Activated CD8-positive, alpha-beta memory T cell treated with anti-CD3 and anti-CD28 coated beads for 36 hours (primary cell): ENCODE measurements around the gene EIF2B5. TPM values are rescaled to one million over a fixed set of nuclear protein-coding genes. Genes with fewer than 3 reads are reported as not detected.

Experiments
- CTCF ChIA-PET: fragments of 350-600 bp; sonication (Branson Sonifier 250); formaldehyde crosslinking; loops from one replicate; lab custom pipeline; 2021; ENCODE audit warnings: antibody characterized with exemption; lab: Charles Lee
- POLR2A ChIA-PET: fragments of 350-600 bp; sonication (Branson Sonifier 250); formaldehyde crosslinking; loops from one replicate; lab custom pipeline; 2021; ENCODE audit warnings: antibody characterized with exemption; lab: Charles Lee
- total RNA-seq, 2 experiments: library from RNA; stranded (reverse); gene quantifications; one replicate each; pipeline ENCODE4 v1.2.3, GENCODE V29; 2021

Gene EIF2B5
- total RNA-seq, 2 experiments from 2014 or later, result 74.8 to 76.4 TPM

DNA sequence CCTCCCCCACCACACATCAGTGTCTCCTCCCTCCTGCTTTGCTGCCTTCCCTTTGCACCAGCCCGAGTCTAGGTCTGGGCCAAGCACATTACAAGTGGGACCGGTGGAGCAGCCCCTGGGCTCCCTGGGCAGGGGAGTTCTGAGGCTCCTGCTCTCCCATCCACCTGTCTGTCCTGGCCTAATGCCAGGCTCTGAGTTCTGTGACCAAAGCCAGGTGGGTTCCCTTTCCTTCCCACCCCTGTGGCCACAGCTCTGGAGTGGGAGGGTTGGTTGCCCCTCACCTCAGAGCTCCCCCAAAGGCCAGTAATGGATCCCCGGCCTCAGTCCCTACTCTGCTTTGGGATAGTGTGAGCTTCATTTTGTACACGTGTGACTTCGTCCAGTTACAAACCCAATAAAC, 48.5 kb downstream of the EIF2B5 start:
- POLR2A ChIA-PET, result interaction anchor here (0.5 to 1.6 kb wide), 3 partner anchors 8 to 12 kb away, joined by 3 to 5 read pairs (median 4); no protein-coding TSS in a partner anchor
- CTCF ChIA-PET, result interaction anchor here (1.1 kb wide), 1 partner anchor 28 kb away, joined by 3 read pairs; no protein-coding TSS in a partner anchor

DNA sequence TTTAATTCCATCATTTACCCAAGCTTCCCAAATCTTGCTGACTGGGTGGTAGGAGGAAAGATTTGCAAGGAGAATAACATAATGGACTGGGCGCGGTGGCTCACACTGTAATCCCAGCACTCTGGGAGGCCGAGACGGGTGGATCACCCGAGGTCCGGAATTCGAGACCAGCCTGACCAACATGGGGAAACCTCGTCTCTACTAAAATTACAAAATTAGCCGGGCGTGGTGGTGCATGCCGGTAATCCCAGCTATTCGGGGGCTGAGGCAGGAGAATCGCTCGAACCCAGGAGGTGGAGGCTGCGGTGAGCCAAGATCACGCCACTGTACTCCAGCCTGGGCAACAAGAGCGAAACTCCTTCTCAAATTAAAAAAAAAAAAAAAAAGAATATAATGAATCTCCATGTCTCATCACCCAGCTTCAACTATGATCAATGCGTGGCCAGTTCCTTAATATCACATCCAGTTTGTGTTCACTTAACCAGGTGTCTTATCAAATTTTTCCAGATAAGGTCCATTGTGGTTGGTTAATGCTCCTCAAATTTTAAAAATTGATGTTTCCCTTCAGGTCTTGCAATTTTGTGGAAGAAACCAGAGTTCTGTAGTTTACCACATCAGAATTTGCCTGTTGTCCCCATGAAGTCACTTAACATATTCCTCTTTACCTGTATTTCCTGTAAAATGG, 49.5 kb downstream of the EIF2B5 start:
- ChIA-PET POLR2A (interaction anchor here (0.5 to 1.2 kb wide), 4 partner anchors 10 to 167 kb away, joined by 3 to 4 read pairs (median 4); partner anchors contain the start of gene EIF2B5), CTCF (interaction anchor here (0.5 kb wide), 1 partner anchor 44 kb away, joined by 3 read pairs; no protein-coding TSS in a partner anchor)

DNA sequence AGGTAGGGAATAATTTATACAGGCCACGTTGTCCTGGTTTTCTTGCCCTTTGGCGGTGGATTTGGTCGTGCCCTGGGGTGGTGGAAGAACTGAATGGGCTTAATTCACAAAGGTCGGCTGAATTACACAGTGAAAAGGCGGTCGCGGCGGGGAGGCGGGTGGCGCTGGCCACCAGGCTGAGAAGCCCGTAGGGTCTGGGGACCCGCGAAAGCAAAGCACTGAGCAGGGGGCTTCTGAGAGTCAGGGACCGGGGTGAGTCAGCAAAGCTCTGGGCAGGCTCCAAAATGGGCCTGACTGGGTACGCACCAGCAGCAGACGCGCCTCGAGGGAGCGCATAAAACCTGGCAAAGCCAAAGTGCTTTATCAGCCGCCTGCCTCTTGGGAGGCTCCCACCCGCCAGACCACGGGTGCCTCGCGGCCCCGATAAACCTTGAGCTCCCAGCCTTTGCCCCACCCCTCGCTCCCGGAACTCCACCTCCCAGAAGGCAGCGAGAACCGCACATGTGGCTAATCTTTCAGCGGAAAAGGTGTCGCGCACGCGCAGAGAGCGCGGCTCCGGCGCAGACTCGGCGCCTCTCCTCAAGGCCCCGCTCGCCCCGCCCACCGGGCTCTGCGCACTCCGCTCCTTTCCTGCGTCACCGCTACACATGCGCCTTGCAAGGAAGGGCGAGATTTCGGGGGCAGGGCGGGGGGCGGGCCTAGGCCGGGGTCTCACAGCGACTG, 50.5 kb downstream of the EIF2B5 start:
- POLR2A ChIA-PET, result interaction anchor here (0.7 to 1.7 kb wide), 3 partner anchors 10 to 51 kb away, joined by 3 to 6 read pairs (median 4); partner anchors contain the start of gene EIF2B5
- CTCF ChIA-PET, result interaction anchor here (0.7 to 1.3 kb wide), 2 partner anchors 12 to 64 kb away, joined by 3 read pairs; partner anchors contain the start of gene EEF1AKMT4

DNA sequence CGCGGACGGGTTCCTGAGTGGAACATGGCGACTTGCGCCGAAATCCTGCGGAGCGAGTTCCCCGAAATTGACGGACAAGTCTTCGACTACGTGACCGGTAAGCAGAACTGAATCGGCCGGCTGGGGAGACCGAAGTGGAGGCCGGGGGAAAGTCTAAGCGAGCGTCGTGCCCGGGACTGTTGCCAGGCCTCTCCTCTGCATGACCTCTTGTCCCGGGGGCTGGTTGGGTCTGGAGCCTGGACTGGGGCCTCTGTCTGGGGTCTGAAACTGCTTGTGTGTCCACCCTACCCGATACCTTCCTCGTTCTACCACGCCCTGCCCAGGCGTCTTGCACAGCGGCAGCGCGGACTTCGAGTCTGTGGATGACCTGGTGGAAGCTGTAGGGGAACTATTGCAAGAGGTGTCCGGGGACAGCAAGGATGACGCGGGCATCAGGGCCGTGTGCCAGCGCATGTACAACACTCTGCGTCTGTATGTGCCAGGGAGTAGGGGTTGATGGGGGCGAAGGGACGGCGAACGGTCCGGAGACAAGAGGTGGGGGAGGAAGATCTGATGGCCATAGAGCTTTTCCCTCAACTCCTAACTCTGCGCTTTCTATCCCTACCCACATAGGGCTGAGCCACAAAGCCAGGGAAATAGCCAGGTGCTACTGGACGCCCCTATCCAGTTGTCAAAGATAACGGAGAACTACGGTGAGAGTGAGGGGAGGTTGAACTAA, 51.2 kb downstream of the EIF2B5 start, which contains the start of gene ABCF3:
Gene ABCF3 (plus strand): TSS at position 16 of the 718 bp plus-strand sequence. CDS start 9 bp downstream, at position 25.
- ChIA-PET CTCF (interaction anchor here (0.7 to 1.3 kb wide), 3 partner anchors 13 to 63 kb away, joined by 3 read pairs; partner anchors contain the start of gene EEF1AKMT4), POLR2A (interaction anchor here (1.1 to 1.7 kb wide), 3 partner anchors 9 to 51 kb away, joined by 4 to 6 read pairs (median 4); partner anchors contain the start of genes AP2M1 and EIF2B5)

DNA sequence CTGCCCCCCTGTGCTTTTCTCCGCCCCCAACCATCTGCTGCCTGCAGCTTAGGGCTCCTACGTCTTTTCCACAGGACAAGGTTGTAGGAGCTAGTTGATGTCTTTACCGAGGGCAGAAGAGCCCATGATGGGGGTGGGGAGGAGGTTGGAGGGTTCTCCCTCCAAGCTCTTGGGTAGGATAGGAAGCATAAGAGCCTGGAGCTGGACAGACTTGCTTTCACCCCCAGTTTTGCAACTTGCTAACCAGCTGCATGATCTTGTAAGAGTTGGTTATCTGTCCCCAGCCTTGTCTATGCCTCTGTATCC, 51.7 kb downstream of the EIF2B5 start:
- ChIA-PET POLR2A (interaction anchor here (1.1 to 1.7 kb wide), 2 partner anchors 9 to 12 kb away, joined by 4 to 6 read pairs; partner anchors contain the start of gene AP2M1), CTCF (interaction anchor here (1.1 kb wide), 1 partner anchor 41 kb away, joined by 3 read pairs; no protein-coding TSS in a partner anchor)

DNA sequence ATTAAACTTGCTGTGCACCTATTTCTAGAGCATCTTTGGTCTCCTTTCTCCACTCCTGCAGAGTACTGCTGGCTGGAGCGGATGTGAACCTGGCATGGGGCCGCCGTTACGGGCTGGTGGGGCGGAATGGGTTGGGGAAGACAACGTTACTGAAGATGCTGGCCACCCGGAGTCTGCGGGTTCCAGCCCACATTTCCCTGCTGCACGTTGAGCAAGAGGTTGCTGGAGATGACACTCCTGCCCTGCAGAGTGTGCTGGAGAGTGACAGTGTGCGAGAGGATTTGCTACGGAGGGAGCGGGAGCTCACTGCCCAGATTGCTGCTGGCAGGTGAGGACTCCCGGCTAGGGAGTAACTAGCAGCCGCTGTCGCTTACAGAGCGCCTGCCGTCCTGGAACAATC, 52.9 kb downstream of the EIF2B5 start:
- POLR2A ChIA-PET, result no interaction called here
- CTCF ChIA-PET, result interaction anchor here (1.1 kb wide), 1 partner anchor 174 kb away, joined by 3 read pairs; no protein-coding TSS in a partner anchor

DNA sequence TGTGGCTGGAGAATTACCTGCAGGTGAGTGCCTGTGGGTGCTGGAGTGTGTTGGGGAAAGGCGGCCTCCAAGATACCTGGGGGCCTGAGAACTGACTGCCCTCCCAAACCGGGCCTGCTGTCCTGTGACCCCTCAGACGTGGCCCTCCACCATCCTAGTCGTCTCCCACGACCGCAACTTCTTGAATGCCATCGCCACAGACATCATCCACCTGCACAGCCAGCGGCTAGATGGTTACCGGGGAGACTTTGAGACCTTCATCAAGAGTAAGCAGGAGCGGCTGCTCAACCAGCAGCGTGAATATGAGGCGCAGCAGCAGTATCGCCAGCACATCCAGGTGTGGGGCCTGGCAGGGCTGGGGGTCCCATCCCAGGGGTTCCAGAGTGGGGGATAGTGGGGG, 54.3 kb downstream of the EIF2B5 start:
- ChIA-PET POLR2A (no interaction called here), CTCF (no interaction called here)

DNA sequence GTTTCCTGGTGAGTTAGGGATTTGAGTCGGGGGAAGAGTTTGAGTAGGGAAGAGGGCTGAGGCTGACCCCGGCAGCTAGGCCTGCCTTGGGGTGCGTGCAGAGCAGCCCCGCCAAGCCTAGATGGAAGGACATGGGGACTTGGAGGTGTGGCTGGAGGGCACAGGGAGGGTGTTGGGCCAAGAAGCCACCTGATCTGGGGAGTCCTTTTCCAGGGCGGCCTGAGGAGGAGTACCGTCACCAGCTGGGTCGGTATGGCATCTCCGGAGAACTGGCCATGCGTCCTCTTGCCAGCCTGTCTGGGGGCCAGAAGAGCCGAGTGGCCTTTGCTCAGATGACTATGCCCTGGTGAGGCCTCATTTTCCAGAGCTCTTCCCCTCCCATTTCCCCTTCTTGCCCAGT, 57.7 kb downstream of the EIF2B5 start:
- CTCF ChIA-PET, result no interaction called here

DNA sequence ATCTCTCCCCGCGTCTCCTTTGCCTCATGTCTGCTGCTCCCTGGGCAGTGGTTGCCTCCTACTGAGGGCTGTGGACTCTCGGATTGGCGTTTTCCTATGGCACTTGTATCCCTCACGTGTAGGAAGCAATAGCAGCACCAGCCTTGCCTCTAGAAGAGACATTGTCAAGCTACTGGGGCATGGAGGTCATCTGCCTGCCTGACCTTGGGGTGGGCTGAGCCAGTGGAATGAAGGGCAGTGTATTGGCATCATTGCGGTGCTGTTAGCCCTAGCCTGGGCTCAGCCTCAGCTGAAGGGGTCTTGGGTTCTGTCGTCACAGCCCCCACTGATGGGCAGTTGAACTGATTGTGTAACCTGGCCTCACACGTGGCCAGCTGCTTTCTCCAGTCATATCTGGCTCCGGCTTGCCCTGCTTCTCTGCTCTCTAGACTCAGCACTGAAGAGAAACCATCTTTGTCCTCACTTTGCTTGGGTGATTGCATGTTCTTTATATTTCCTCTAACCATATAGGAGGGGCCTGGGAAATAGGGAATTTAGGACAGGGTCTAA, 58.9 kb downstream of the EIF2B5 start:
- CTCF ChIA-PET, result no interaction called here

More for the DNA sequence above, 57.7 kb downstream of the EIF2B5 start:
- POLR2A ChIA-PET, result no interaction called here

More for the DNA sequence above, 58.9 kb downstream of the EIF2B5 start:
- POLR2A ChIA-PET, result no interaction called here

Other genes starting within 250 kb of the EIF2B5 start
- gene ABCC5, start 117.5 kb upstream of the EIF2B5 start, total RNA-seq, result 10 to 100 TPM; 18.2 to 18.9 TPM
- not detected for gene HTR3D, start 103.6 kb upstream of the EIF2B5 start, total RNA-seq
- gene HTR3C, start 82.3 kb upstream of the EIF2B5 start, total RNA-seq, result not detected
- gene HTR3E, start 38.3 kb upstream of the EIF2B5 start, total RNA-seq, result not detected
- gene DVL3, start 20.0 kb downstream of the EIF2B5 start, total RNA-seq, result 10 to 100 TPM; 36.3 to 37.9 TPM
- 100 to 1,000 TPM; 240 to 244 TPM for gene AP2M1, start 39.5 kb downstream of the EIF2B5 start, total RNA-seq
- gene ABCF3, start 50.8 kb downstream of the EIF2B5 start, total RNA-seq, result 10 to 100 TPM; 62.4 to 67.6 TPM
- not detected for gene VWA5B2, start 94.2 kb downstream of the EIF2B5 start, total RNA-seq
- 10 to 100 TPM; 59.7 to 61.9 TPM for gene ALG3, start 113.6 kb downstream of the EIF2B5 start, total RNA-seq
- gene EEF1AKMT4, start 114.3 kb downstream of the EIF2B5 start, total RNA-seq, result 10 to 100 TPM; 14.2 to 15.7 TPM
- gene CAMK2N2, start 126.2 kb downstream of the EIF2B5 start, total RNA-seq, result under 1 TPM; 0.36 to 0.69 TPM
- gene ECE2, start 140.7 kb downstream of the EIF2B5 start, total RNA-seq, result not detected
- 100 to 1,000 TPM; 309 to 314 TPM for gene PSMD2, start 163.9 kb downstream of the EIF2B5 start, total RNA-seq
- gene EIF4G1, start 179.2 kb downstream of the EIF2B5 start, total RNA-seq, result 100 to 1,000 TPM; 693 to 706 TPM
- gene FAM131A, start 202.2 kb downstream of the EIF2B5 start, total RNA-seq, result 1 to 10 TPM; 1.7 to 1.8 TPM
- gene CLCN2, start 226.2 kb downstream of the EIF2B5 start, total RNA-seq, result 1 to 10 TPM; 6.1 to 7.0 TPM
- gene POLR2H, start 226.4 kb downstream of the EIF2B5 start, total RNA-seq, result 100 to 1,000 TPM; 188 to 190 TPM
- not detected for gene THPO, start 242.8 kb downstream of the EIF2B5 start, total RNA-seq
- not detected for gene CHRD, start 244.7 kb downstream of the EIF2B5 start, total RNA-seq